GM13976 (cell line): Measurements from ENCODE around the gene MBD4.

Source experiments
- DNase-seq: peaks from one replicate; pipeline ENCODE4 v3.0.0; 2012; ENCODE audit warnings: low spot score
- in situ Hi-C: fragments of 300-500 bp; cut with MboI; formaldehyde crosslinking; loops from one replicate; pipeline ENCODE4 v1.12.0; 2022; ENCODE audit warnings: low sequenced_read_pairs, mixed read lengths, inconsistent platforms; ENCODE audit not compliant: unreplicated experiment
- TF ChIP-seq, protein P1 (sequence below): IDR thresholded peaks from 2 replicates; pipeline ENCODE4 v1.5.1; 2012; ENCODE audit warnings: borderline replicate concordance, mild to moderate bottlenecking; ENCODE audit not compliant: insufficient read depth; ENCODE audit errors: extremely low read depth, missing control alignments, control extremely low read depth

MBD4 gene

DNA sequence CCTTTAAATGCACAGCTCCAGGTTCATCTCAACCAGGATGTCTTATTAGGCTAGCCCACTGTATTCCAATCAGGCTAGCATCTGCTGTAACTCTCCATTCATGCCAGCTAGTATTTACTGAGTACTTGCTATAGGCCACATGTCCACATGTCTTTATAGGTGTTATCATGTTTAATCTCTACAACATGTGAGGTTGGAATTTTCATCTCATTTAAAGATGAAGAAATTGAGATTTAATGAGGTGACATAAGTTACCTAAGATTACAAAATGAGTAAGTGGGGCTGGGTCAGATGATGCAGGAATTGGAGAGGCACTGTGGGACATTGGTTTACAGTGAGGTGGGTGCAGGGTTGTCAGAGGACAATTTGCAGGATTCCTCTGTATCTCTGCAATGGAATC is 3.2 kb upstream of the MBD4 start:
- in situ Hi-C loops: no loop called here
- DNase-seq: no peak
- TF ChIP-seq, protein P1, sequence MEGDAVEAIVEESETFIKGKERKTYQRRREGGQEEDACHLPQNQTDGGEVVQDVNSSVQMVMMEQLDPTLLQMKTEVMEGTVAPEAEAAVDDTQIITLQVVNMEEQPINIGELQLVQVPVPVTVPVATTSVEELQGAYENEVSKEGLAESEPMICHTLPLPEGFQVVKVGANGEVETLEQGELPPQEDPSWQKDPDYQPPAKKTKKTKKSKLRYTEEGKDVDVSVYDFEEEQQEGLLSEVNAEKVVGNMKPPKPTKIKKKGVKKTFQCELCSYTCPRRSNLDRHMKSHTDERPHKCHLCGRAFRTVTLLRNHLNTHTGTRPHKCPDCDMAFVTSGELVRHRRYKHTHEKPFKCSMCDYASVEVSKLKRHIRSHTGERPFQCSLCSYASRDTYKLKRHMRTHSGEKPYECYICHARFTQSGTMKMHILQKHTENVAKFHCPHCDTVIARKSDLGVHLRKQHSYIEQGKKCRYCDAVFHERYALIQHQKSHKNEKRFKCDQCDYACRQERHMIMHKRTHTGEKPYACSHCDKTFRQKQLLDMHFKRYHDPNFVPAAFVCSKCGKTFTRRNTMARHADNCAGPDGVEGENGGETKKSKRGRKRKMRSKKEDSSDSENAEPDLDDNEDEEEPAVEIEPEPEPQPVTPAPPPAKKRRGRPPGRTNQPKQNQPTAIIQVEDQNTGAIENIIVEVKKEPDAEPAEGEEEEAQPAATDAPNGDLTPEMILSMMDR: no peak

DNA sequence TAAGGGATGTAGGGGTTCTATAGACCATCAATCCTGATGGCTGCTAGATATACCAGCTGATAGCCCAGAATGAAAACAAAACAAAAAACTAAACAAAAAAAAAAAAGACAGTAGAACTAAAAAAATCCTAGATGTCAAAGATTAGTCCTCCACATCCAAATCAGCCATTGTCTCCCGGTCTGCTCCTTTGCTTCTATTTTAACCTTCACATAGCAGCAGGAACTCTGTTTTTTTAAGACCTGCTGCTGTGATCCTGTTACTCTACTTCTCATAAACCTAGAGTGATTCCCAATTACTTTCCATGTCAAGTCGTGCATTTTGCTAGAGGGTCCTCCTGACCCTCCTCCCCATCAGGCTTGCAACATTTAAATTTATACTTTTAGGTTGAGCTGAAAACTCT is 2.7 kb upstream of the MBD4 start:
- in situ Hi-C loops: no loop called here
- DNase-seq: no peak
- TF ChIP-seq, protein P1: no peak

DNA sequence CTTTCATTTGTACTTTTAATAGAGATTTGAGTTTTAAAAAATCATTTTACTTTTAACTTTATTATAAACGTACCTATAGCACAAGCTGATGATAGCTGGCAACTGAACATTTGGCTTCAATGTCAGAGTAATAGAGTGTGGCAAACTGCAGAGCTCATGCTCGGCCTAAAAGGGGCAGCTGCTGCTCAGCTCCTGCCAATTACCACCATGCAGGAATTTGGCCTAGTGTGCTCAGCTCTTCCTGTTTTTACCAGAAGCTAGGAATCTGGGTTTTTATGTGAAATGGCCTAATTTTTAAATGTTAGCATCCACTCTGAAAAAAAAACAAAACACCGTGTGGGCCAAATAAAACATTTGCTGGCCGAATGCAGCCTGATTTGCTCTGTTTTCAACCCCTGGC is 2.0 kb upstream of the MBD4 start:
- DNase-seq: no peak
- TF ChIP-seq, protein P1: no peak
- in situ Hi-C loops: no loop called here

DNA sequence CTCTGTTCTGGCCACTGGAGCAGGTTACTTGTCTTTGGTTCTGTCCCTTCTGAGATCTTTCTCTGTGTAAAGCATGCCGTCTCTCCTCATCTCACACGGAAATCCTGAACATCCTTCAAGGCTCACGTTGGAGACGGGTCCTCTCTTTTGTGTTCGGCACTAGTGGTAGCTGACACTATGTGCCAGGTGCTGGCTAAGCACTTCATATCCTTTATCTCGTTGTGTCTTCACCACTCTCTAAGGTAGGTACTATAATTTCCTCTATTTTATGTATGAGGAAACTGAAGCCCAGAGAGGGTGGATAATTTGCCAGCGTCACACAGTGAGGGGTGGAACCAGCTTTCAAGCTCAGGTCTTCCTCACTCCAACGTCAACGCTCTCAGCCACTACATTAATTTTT is 1.5 kb upstream of the MBD4 start:
- TF ChIP-seq, protein P1: no peak
- in situ Hi-C loops: no loop called here
- DNase-seq: no peak

DNA sequence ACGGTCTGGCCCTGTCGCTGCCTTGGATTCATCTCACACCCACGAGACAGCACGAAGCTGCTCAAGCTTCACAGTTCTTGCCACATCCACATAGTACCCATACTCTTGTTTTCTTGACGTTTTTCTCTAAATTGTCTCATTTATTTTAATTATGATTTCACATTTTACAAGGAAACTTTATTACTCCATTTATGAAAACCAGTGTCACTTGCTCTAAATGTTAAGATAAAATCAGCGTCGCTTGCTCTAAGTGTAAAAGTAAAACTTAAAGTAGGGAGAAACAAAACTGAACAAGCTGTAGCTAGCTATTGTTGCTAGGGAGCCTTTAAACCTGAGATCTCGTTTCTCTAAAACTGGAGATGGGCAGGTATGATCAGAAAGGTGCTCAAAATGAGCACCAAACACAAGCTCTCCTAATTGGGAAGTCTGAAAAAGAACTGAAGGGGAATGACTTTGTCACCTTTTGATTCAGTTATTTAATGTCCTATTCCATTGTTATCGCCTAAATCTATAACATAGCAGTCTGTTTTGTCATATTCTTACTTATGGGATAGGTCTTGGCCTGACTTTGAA is 956 bp upstream of the MBD4 start:
- TF ChIP-seq, protein P1: no peak
- in situ Hi-C loops: no loop called here
- no peak for DNase-seq

DNA sequence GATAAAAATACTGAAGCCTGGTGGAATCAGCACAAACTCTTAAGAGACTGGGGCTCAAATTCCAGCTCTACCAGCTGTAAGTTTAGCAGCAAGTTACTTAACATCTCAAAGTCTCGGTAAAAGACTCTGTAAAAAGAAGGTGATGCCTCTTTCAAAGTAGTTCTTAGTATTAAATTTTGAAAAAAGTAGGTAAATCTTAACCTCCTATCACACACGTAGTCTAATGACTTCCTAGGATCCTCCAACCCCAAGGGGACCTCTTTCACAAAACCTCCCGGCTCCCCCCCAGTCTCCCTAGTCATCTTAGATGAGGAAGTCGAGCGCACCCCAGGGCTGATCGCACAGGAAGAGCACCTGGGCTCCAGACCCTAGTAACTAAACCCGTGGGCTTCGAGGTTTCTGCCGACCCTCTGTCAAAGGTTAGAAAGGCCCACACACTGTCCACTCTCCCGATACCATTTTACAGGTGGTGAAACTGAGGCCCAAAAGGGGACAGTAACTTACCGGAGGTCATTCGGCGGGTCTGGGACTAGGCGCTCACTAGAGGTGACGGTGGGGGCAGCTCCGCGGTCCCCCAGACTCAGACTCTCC is 427 bp downstream of the MBD4 start:
- in situ Hi-C loops: no loop called here
- TF ChIP-seq, protein P1: no peak
- peak; percentile 47 for DNase-seq
